K562 (cell line): Measurements from ENCODE around the gene LDB2. TPM values are rescaled to one million over a fixed set of nuclear protein-coding genes. Genes with fewer than 3 reads are reported as not detected.

ENCODE experiments used
- ATAC-seq: fragments of 200-7000 bp; cut with Tn5 transposase; 3 replicates; pipeline ENCODE4 v1.9.1; 2020; ENCODE audit warnings: moderate library complexity
- BruUV-seq: library from RNA; stranded (reverse); fragments of 400-500 nt; replicated peaks from 2 replicates; lab custom pipeline; 2021; lab: Mats Ljungman, UMichigan
- CTCF ChIA-PET: fragments of 300-600 bp; formaldehyde crosslinking; extraction: SDS; loops from one replicate; lab custom pipeline; 2021; ENCODE audit warnings: low intra/inter-chr PET ratio; lab: Yijun Ruan, JAX
- POLR2A ChIA-PET: fragments of 300-600, 350-650 bp; sonication (Branson Sonifier 250); formaldehyde crosslinking; extraction: SDS; loops from one replicate; lab custom pipeline; 2021; ENCODE audit warnings: antibody characterized with exemption, inconsistent platforms; lab: Yijun Ruan, JAX
- DNase-seq, 4 experiments: peaks; one replicate each; pipeline versions ENCODE4 v3.0.0 to v3.0.0-alpha.2; 2011 to 2018; ENCODE audit warnings: low spot score in 3 of 4, mixed read lengths in 3 of 4; ENCODE audit errors: extremely low read depth in 1 of 4
- FAIRE-seq: peaks from 2 replicates; lab custom pipeline; 2011; peaks lifted over from hg19 to GRCh38; lab: Jason Lieb, UNC
- H2AFZ ChIP-seq: 2 replicates; pipeline ENCODE4 v1.6.0; 2011; ENCODE audit warnings: low read depth, low read length, control low read depth, inconsistent platforms
- H3K27ac ChIP-seq: fragments of 200-600 bp; 3 replicates; pipeline ENCODE4 v1.8.0; 2011; ENCODE audit warnings: low read depth, mild to moderate bottlenecking, control low read depth, inconsistent platforms, low read length, moderate library complexity, mixed read lengths; ENCODE audit errors: extremely low read depth
- H3K27me3 ChIP-seq, 2 experiments: fragments of 300-600 bp in 1 of 2; 2 replicates in 1 of 2; 3 replicates in 1 of 2; pipeline versions ENCODE4 v1.6.0 to v1.8.0; 2011; ENCODE audit warnings: inconsistent platforms in 2 of 2, low read length in 2 of 2, mild to moderate bottlenecking in 1 of 2, mixed read lengths in 1 of 2, moderate library complexity in 1 of 2; ENCODE audit not compliant: control insufficient read depth in 2 of 2, insufficient read depth in 2 of 2
- H3K36me3 ChIP-seq: fragments of 300-600 bp; 3 replicates; pipeline ENCODE4 v1.8.0; 2011; ENCODE audit warnings: mild to moderate bottlenecking, low read length, inconsistent platforms; ENCODE audit not compliant: control insufficient read depth, insufficient read depth
- H3K4me1 ChIP-seq, 2 experiments: fragments of 200-600 bp in 1 of 2; replicated peaks in 1 of 2; 2 replicates in 1 of 2; 3 replicates in 1 of 2; pipeline versions ENCODE4 v1.5.1 to v1.8.0; 2011; ENCODE audit warnings: inconsistent platforms in 2 of 2, low read length in 2 of 2, mild to moderate bottlenecking in 1 of 2, mixed read lengths in 1 of 2, moderate library complexity in 1 of 2; ENCODE audit not compliant: control insufficient read depth in 2 of 2, insufficient read depth in 2 of 2
- H3K4me2 ChIP-seq: 2 replicates; pipeline ENCODE4 v1.6.1; 2011; ENCODE audit warnings: low read length, control low read depth, inconsistent platforms, mixed read lengths; ENCODE audit not compliant: insufficient read depth
- H3K4me3 ChIP-seq: fragments of 200-600 bp; sonication (generic), shearing (Covaris generic); 2 replicates; pipeline ENCODE4 v1.5.1; 2016; ENCODE audit warnings: control low read depth, inconsistent platforms
- H3K79me2 ChIP-seq: fragments of 200-600 bp; 3 replicates; pipeline ENCODE4 v1.8.0; 2011; ENCODE audit warnings: low read length, inconsistent platforms; ENCODE audit not compliant: control insufficient read depth, insufficient read depth
- H3K9ac ChIP-seq, 2 experiments: 2 replicates each; pipeline versions ENCODE4 v1.6.0 to v1.6.1; 2011; ENCODE audit warnings: low read depth in 2 of 2, low read length in 2 of 2, control low read depth in 1 of 2, inconsistent platforms in 1 of 2, mild to moderate bottlenecking in 1 of 2, mixed read lengths in 1 of 2; ENCODE audit not compliant: insufficient read depth in 1 of 2
- H3K9me1 ChIP-seq: one replicate; pipeline ENCODE4 v1.6.0; 2011; ENCODE audit warnings: inconsistent platforms, mild to moderate bottlenecking, low read length, moderate library complexity; ENCODE audit not compliant: control insufficient read depth, insufficient read depth
- H3K9me3 ChIP-seq: replicated peaks from 2 replicates; pipeline ENCODE4 v1.5.1; 2011; ENCODE audit warnings: low read depth, low read length, inconsistent platforms; ENCODE audit not compliant: control insufficient read depth, insufficient read depth
- H4K20me1 ChIP-seq: replicated peaks from 2 replicates; pipeline ENCODE4 v1.6.1; 2011; ENCODE audit warnings: low read length, inconsistent platforms, mixed read lengths; ENCODE audit not compliant: control insufficient read depth, insufficient read depth
- CTBP1 ChIP-seq: fragments of 450-650 bp; IDR thresholded peaks from 2 replicates; pipeline ENCODE4 v1.6.1; 2016; ENCODE audit warnings: borderline replicate concordance
- EHMT2 ChIP-seq: fragments of 450-650 bp; IDR thresholded peaks from 2 replicates; pipeline ENCODE4 v1.6.1; 2018; ENCODE audit warnings: antibody characterized with exemption
- GTF2E2 ChIP-seq: fragments of 200-800 bp; sonication (Bioruptor generic); IDR thresholded peaks from 2 replicates; pipeline ENCODE4 v1.6.1; 2016; ENCODE audit warnings: missing genetic modification characterization, missing compliant biosample characterization
- HNRNPH1 ChIP-seq: fragments of 200-400 bp; formaldehyde crosslinking; optimal IDR thresholded peaks from 2 replicates; pipeline ENCODE3; 2017; ENCODE audit warnings: low read depth, mild to moderate bottlenecking, low read length, moderate library complexity
- NFIC ChIP-seq: fragments of 450-650 bp; IDR thresholded peaks from 2 replicates; pipeline ENCODE4 v1.6.1; 2017; ENCODE audit warnings: mild to moderate bottlenecking, inconsistent platforms
- POLR2AphosphoS2 ChIP-seq: IDR thresholded peaks from 2 replicates; pipeline ENCODE4 v1.6.1; 2012; ENCODE audit warnings: low read length, improper control_type of control experiment
- TOE1 ChIP-seq, 2 experiments: fragments of 450-650 bp in 1 of 2; sonication (generic) in 1 of 2; formaldehyde crosslinking in 1 of 2; IDR thresholded peaks; 2 replicates each; pipeline versions ENCODE4 v1.7.1 to v1.8.0; 2016 to 2022; ENCODE audit warnings: borderline replicate concordance in 2 of 2, mild to moderate bottlenecking in 2 of 2, antibody characterized with exemption in 1 of 2, inconsistent platforms in 1 of 2, low read depth in 1 of 2, missing genetic modification reagents in 1 of 2, moderate library complexity in 1 of 2
- ZBED1 ChIP-seq: IDR thresholded peaks from 2 replicates; pipeline ENCODE4 v1.6.1; 2014
- ZBTB7A ChIP-seq: IDR thresholded peaks from 2 replicates; pipeline ENCODE4 v1.6.1; 2011; ENCODE audit warnings: low read depth, mild to moderate bottlenecking, low read length, moderate library complexity, borderline replicate concordance; ENCODE audit not compliant: control insufficient read depth
- ZNF695 ChIP-seq: fragments of 450-650 bp; formaldehyde crosslinking; IDR thresholded peaks from 2 replicates; pipeline ENCODE4 v1.4.0; 2020; ENCODE audit warnings: mild to moderate bottlenecking, moderate library complexity
- ZNF77 ChIP-seq: fragments of 250-450 bp; sonication (Bioruptor Pico); IDR thresholded peaks from 2 replicates; pipeline ENCODE4 v1.5.0; 2020
- WGBS: fragments of 100-300 bp; shearing (Covaris generic); methylation state at CpG from one replicate; pipeline ENCODE4 v1.1.6; 2016; ENCODE audit warnings: low coverage, mixed read lengths; ENCODE audit not compliant: insufficient coverage; ENCODE audit errors: missing lambda C conversion rate; 5-methylcytosine and 5-hydroxymethylcytosine counted together
- in situ Hi-C: fragments of 300-500 bp; cut with MboI; formaldehyde crosslinking; loops from 4 replicates; pipeline ENCODE4 v1.15.0; 2018; ENCODE audit warnings: inconsistent platforms, mixed read lengths
- intact Hi-C: fragments of 100-400 bp; cut with micrococcal nuclease; formaldehyde crosslinking; loops from 2 replicates; pipeline ENCODE4 v1.14.2; 2022
- polyA plus RNA-seq, 8 experiments: library from polyadenylated mRNA; depleted of rRNA in 4 of 8; stranded (reverse) in 5 of 8; unstranded in 3 of 8; fragments of >200 nt; fragmentation: Nextera tagmentation in 2 of 8; fragmentation: Illumina TruSeq in 1 of 8; extraction: Ambion mirVana in 2 of 8; extraction: Trizol in 1 of 8; gene quantifications; 2 replicates each; pipeline versions ENCODE4 v1.2.1 to v1.2.3, GENCODE V29; 2011 to 2014; ENCODE audit warnings: inconsistent platforms in 1 of 8, missing spikeins in 1 of 8
- total RNA-seq, 7 experiments: library from RNA; depleted of rRNA in 6 of 7; stranded (reverse); fragments of >200 nt in 6 of 7; fragmentation: Illumina TruSeq in 2 of 7; extraction: Trizol in 2 of 7; gene quantifications; 2 replicates each; pipeline versions ENCODE4 v1.2.1 to v1.2.3, GENCODE V29; 2011 to 2021; ENCODE audit warnings: low replicate concordance in 1 of 7
- TF ChIP-seq, protein P1 (sequence below): sonication (generic); formaldehyde crosslinking; IDR thresholded peaks from 2 replicates; pipeline ENCODE4 v1.8.0; 2023; ENCODE audit warnings: mild to moderate bottlenecking, missing genetic modification reagents
- TF ChIP-seq, protein P2 (sequence below), 3 experiments: IDR thresholded peaks in 2 of 3; conservative IDR thresholded peaks in 1 of 3; 2 replicates each; pipeline ENCODE4 v1.5.1; 2011 to 2012; ENCODE audit warnings: low read length in 3 of 3, mild to moderate bottlenecking in 3 of 3, control low read depth in 2 of 3, improper control_type of control experiment in 1 of 3, inconsistent platforms in 1 of 3, low read depth in 1 of 3, mixed read lengths in 1 of 3, moderate library complexity in 1 of 3; ENCODE audit not compliant: insufficient read depth in 2 of 3
- TF ChIP-seq, protein P3 (sequence below): fragments of 250-450 bp; sonication (Bioruptor Pico); IDR thresholded peaks from 2 replicates; pipeline ENCODE4 v1.5.0; 2020; ENCODE audit warnings: mild to moderate bottlenecking

LDB2 gene
- total and polyA plus RNA-seq, 9 of the 15 experiments (the other 6 are each of a cell fraction or from before 2014, with no cell fraction given): 0.10 to 0.20 TPM; not detected in 7

DNA sequence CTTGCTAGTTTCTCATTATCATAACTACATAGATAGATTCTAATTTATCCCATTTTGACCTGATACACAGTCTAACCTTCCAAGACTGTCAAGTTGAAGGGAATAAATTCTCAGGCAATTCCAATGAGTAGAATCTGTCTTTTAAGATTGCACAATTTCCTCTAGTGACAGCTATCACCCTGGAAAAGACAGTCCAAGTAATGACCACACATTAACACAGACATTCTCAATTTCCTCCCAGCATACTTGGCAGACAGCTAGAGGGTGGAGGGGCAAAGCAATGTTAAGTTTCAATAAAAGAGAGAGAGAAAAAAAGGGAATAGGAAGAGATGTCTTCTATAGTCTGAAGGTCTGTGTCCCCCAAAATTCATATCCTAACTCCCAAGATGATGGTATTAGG is 234.7 kb downstream of the LDB2 start (continued):
- TF ChIP-seq, protein P1, sequence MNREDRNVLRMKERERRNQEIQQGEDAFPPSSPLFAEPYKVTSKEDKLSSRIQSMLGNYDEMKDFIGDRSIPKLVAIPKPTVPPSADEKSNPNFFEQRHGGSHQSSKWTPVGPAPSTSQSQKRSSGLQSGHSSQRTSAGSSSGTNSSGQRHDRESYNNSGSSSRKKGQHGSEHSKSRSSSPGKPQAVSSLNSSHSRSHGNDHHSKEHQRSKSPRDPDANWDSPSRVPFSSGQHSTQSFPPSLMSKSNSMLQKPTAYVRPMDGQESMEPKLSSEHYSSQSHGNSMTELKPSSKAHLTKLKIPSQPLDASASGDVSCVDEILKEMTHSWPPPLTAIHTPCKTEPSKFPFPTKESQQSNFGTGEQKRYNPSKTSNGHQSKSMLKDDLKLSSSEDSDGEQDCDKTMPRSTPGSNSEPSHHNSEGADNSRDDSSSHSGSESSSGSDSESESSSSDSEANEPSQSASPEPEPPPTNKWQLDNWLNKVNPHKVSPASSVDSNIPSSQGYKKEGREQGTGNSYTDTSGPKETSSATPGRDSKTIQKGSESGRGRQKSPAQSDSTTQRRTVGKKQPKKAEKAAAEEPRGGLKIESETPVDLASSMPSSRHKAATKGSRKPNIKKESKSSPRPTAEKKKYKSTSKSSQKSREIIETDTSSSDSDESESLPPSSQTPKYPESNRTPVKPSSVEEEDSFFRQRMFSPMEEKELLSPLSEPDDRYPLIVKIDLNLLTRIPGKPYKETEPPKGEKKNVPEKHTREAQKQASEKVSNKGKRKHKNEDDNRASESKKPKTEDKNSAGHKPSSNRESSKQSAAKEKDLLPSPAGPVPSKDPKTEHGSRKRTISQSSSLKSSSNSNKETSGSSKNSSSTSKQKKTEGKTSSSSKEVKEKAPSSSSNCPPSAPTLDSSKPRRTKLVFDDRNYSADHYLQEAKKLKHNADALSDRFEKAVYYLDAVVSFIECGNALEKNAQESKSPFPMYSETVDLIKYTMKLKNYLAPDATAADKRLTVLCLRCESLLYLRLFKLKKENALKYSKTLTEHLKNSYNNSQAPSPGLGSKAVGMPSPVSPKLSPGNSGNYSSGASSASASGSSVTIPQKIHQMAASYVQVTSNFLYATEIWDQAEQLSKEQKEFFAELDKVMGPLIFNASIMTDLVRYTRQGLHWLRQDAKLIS (CRISPR knock-in tag): no peak
- TF ChIP-seq CTBP1: no peak
- no peak for TF ChIP-seq ZBTB7A
- TF ChIP-seq POLR2AphosphoS2: no peak
- no peak for TF ChIP-seq ZNF77 (CRISPR knock-in tag)

DNA sequence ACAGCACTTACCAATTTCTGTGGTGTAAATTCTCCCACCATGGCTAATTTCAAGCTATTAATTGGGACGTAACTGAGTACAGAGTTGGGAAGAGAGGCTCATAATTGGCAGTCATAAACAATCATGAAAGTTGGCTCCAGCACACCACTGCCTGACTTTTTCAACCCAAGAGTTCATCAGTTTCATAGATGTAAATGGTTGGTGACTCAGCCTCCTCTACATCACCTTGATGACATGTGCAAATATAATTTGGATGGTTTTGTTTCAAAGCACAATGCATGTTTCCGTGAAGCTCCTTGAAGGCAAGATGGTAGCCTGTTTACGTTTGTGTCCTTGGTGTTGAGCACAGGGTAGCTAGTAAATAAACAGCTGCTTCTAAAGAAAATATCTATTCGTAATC is 235.1 kb downstream of the LDB2 start:
- intact Hi-C loops (no loop called here), in situ Hi-C loops (no loop called here)
- ChIA-PET CTCF (no interaction called here), POLR2A (no interaction called here)
- BruUV-seq: no TSS peak
- no peak overlapping the region for H3K4me2 ChIP-seq
- no peaks in the 10 kb centered on the region for H3K4me1 ChIP-seq
- TF ChIP-seq ZNF695 (CRISPR knock-in tag) (no peak), ZBTB7A (no peak), GTF2E2 (tag) (no peak), EHMT2 (no peak), HNRNPH1 (no peak), NFIC (no peak), TOE1 (IDR thresholded peaks at IDR 0.05; ENCODE audit: borderline replicate concordance) (no peak), TOE1 (CRISPR knock-in tag; IDR thresholded peaks at IDR 0.05; ENCODE audit: borderline replicate concordance, low read depth) (no peak), ZBED1 (no peak)
- TF ChIP-seq, protein P2, sequence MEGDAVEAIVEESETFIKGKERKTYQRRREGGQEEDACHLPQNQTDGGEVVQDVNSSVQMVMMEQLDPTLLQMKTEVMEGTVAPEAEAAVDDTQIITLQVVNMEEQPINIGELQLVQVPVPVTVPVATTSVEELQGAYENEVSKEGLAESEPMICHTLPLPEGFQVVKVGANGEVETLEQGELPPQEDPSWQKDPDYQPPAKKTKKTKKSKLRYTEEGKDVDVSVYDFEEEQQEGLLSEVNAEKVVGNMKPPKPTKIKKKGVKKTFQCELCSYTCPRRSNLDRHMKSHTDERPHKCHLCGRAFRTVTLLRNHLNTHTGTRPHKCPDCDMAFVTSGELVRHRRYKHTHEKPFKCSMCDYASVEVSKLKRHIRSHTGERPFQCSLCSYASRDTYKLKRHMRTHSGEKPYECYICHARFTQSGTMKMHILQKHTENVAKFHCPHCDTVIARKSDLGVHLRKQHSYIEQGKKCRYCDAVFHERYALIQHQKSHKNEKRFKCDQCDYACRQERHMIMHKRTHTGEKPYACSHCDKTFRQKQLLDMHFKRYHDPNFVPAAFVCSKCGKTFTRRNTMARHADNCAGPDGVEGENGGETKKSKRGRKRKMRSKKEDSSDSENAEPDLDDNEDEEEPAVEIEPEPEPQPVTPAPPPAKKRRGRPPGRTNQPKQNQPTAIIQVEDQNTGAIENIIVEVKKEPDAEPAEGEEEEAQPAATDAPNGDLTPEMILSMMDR (IDR thresholded peaks at IDR 0.05 in 2 of 3, conservative IDR thresholded peaks at IDR 0.05 in 1 of 3; ENCODE audit: insufficient read depth in 2 of 3, low read depth in 1 of 3, low read length in 3 of 3): no peak
- TF ChIP-seq, protein P3, sequence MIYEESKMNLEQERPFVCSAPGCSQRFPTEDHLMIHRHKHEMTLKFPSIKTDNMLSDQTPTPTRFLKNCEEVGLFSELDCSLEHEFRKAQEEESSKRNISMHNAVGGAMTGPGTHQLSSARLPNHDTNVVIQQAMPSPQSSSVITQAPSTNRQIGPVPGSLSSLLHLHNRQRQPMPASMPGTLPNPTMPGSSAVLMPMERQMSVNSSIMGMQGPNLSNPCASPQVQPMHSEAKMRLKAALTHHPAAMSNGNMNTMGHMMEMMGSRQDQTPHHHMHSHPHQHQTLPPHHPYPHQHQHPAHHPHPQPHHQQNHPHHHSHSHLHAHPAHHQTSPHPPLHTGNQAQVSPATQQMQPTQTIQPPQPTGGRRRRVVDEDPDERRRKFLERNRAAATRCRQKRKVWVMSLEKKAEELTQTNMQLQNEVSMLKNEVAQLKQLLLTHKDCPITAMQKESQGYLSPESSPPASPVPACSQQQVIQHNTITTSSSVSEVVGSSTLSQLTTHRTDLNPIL: no peak
- no peaks in the 10 kb centered on the region for H3K9me3 ChIP-seq
- H3K27me3 ChIP-seq: no peaks in the 10 kb centered on the region
- no peak overlapping the region for H3K27ac ChIP-seq
- H2AFZ ChIP-seq: no peak overlapping the region
- H3K4me3 ChIP-seq: no peak overlapping the region
- no peaks in the 10 kb centered on the region for H3K79me2 ChIP-seq
- H3K9me1 ChIP-seq: no peaks in the 10 kb centered on the region
- no peak overlapping the region for H3K9ac ChIP-seq
- no peaks in the 10 kb centered on the region for H4K20me1 ChIP-seq
- ATAC-seq: no peak
- no peaks in the 10 kb centered on the region for H3K36me3 ChIP-seq
- 0% methylated on average over 4 of the region's 4 CpGs for WGBS
- DNase-seq: no peak
- FAIRE-seq: no peak
